PC-9 (cell line): Measurements from ENCODE around the gene CHKA.

Experiments used
- CTCF ChIP-seq: fragments of 200-600 bp; sonication (generic); conservative IDR thresholded peaks from 2 replicates; pipeline ENCODE4 v1.6.1; 2017; ENCODE audit warnings: mixed run types, antibody characterized with exemption, mild to moderate bottlenecking, moderate library complexity
- EZH2 ChIP-seq: fragments of 200-600 bp; sonication (generic); IDR thresholded peaks from 2 replicates; pipeline ENCODE4 v1.8.0; 2017; ENCODE audit warnings: antibody characterized with exemption, low read depth

DNA sequence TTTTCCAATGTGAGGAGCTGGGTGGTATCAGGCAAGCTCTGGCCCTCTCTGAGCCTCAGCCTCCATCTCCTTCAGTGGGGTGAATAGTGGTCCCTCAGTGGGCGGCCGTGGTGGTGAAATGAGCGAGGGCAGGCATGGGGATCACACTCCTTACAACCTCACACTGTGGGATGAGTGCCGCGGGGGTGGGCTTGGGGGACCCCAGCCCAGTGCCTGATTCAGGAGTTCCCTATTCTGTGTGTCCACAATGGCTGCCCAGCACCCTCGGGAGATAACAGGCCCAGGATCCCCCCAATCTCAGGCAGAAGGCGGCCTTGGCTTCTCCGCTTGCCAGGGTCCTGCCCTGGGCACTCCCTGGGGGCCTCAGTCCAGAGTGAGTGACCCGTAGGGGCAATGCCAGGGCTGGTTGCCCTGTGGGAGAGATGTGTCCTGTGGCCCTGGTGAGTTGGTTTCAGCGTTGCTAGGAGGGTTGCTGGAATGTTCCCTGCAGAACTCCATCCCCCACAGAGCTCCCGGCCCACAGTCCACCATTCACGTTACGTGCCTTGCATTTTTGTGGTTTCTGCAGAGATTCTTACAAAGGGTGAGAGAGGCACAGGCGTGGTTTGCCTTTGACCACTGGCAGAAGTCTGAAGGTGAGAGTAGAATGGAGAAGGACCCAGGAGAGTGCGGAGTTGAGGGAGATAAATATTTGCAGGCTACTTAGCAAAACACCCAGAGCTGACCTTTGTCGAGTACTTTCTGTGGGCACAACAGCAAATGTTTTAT is 108.2 kb downstream of the CHKA start:
- no peak for TF ChIP-seq CTCF
- no peak for TF ChIP-seq EZH2
